Erythroblast (primary cell): Measurements from ENCODE around the gene HS3ST2.

Experiments
- GATA1 ChIP-seq: IDR thresholded peaks from 2 replicates; pipeline ENCODE4 v1.6.1; 2011; ENCODE audit warnings: low read depth, mild to moderate bottlenecking, control low read depth, low read length, moderate library complexity
- POLR2A ChIP-seq: IDR thresholded peaks from 2 replicates; pipeline ENCODE4 v1.6.1; 2011; ENCODE audit warnings: mild to moderate bottlenecking, low read length

DNA sequence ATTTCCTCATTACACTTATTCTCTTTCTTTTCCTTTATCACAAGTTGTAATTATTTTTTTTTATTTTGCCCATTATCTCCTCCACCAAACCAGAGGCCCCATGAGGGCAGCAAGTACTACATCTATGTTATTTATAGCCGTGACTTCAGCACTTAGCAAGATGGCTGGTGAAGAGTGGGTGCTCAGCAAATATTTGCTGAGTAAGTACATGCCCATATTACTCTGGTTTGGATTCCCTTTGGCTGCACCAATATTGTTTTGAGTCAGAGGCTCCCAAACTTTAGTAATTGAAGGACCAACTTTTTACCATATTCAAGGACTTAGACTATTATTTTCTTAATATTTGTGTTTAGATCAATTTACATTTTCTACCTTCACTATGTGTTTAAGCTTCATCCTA is 83.2 kb downstream of the HS3ST2 start:
- TF ChIP-seq POLR2A (no peak), GATA1 (no peak)
